Ascending aorta (tissue), 2 donors: ENCODE data around the gene TRIM45. TPM values are rescaled to one million over a fixed set of nuclear protein-coding genes. Genes with fewer than 3 reads are reported as not detected.

Experiments used
- DNase-seq, 2 donors: peaks; one replicate each; pipeline ENCODE4 v3.0.0-alpha.2; 2019; ENCODE audit warnings: low spot score in 2 of 2
- H3K27ac ChIP-seq, 2 donors: fragments of 200-600 bp; sonication (generic); one replicate each; pipeline ENCODE4 v1.5.1; 2016 to 2017; ENCODE audit warnings: mild to moderate bottlenecking in 1 of 2
- H3K27me3 ChIP-seq: fragments of 200-600 bp; sonication (generic); one replicate; pipeline ENCODE4 v1.5.1; 2017
- H3K36me3 ChIP-seq, 2 donors: fragments of 200-600 bp; sonication (generic); one replicate each; pipeline ENCODE4 v1.5.1; 2016
- H3K4me1 ChIP-seq, 2 donors: fragments of 200-600 bp; sonication (generic); one replicate each; pipeline ENCODE4 v1.5.1; 2016 to 2017; ENCODE audit warnings: mild to moderate bottlenecking in 1 of 2
- H3K4me3 ChIP-seq, 2 donors: fragments of 200-600 bp; sonication (generic); one replicate each; pipeline ENCODE4 v1.5.1; 2016 to 2017; ENCODE audit warnings: mild to moderate bottlenecking in 1 of 2
- H3K9me3 ChIP-seq, 2 donors: fragments of 200-600 bp; sonication (generic); one replicate each; pipeline ENCODE4 v1.5.1; 2016
- intact Hi-C: fragments of 100-400 bp; cut with DNase I; formaldehyde crosslinking; loops from one replicate; pipeline ENCODE4 v1.15.1; 2023
- total RNA-seq: library from RNA; depleted of rRNA; stranded (reverse); fragments of >200 nt; gene quantifications from one replicate; pipeline ENCODE4 v1.1.0, GENCODE V29; 2016
- TF ChIP-seq, protein P1 (sequence below), 3 experiments: fragments of 200-600 bp in 2 of 3; fragments of 450-650 bp in 1 of 3; sonication (generic) in 2 of 3; IDR thresholded peaks; one replicate each; pipeline ENCODE4 v1.5.1; 2016 to 2019; ENCODE audit warnings: antibody characterized with exemption in 3 of 3, mild to moderate bottlenecking in 1 of 3, moderate library complexity in 1 of 3

The TRIM45 gene
- total RNA-seq, 1 donor from 2014 or later, result 1.9 TPM

DNA sequence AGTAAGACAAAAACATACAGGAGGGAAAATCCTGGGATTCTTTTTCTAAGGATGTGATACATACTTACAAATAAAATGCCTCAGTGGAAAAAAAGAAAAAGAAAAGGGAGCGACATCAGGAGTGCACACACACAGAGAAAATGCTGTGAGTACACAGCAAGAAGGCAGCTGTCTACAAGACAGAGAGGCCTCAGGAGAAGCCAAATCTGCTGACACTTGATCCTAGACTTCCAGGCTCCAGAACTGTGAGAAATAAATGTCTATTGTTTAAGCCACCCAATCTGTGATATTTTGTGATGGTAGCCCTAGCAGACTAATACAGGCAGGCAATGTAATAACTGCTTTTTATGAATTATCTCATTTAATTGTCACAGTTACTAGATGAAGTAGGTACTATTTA, 17.0 kb upstream of the TRIM45 start:
- no peak overlapping the region for H3K4me3 ChIP-seq
- H3K27ac ChIP-seq, result no peak overlapping the region
- H3K4me1 ChIP-seq, result no peaks in the 10 kb centered on the region
- H3K27me3 ChIP-seq, result no peaks in the 10 kb centered on the region
- no peaks in the 10 kb centered on the region for H3K9me3 ChIP-seq
- TF ChIP-seq, protein P1, sequence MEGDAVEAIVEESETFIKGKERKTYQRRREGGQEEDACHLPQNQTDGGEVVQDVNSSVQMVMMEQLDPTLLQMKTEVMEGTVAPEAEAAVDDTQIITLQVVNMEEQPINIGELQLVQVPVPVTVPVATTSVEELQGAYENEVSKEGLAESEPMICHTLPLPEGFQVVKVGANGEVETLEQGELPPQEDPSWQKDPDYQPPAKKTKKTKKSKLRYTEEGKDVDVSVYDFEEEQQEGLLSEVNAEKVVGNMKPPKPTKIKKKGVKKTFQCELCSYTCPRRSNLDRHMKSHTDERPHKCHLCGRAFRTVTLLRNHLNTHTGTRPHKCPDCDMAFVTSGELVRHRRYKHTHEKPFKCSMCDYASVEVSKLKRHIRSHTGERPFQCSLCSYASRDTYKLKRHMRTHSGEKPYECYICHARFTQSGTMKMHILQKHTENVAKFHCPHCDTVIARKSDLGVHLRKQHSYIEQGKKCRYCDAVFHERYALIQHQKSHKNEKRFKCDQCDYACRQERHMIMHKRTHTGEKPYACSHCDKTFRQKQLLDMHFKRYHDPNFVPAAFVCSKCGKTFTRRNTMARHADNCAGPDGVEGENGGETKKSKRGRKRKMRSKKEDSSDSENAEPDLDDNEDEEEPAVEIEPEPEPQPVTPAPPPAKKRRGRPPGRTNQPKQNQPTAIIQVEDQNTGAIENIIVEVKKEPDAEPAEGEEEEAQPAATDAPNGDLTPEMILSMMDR (IDR thresholded peaks at IDR 0.05), result no peak
- no peaks in the 10 kb centered on the region for H3K36me3 ChIP-seq
- intact Hi-C loops, result no loop called here
- no peak for DNase-seq

DNA sequence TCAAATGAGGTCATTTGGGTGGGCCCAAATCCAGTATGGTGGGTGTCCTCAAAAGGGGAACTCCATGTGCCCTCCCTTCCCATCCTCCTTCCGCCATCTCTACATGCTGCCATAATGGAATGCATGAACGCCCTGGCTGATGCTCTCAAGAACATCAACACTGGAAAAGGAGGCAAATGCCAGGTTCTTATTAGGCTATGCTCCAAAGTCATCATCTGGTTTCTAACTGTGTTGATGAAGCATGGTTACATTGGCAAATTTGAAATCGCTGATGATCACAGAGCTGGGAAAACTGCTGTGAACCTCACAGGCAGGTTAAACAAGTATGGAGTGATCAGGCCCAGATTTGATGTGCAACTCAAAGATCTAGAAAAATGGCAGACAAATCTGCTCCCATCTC, 16.6 kb upstream of the TRIM45 start:
- H3K27ac ChIP-seq, result no peak overlapping the region
- no peak overlapping the region for H3K4me3 ChIP-seq
- TF ChIP-seq, protein P1 (IDR thresholded peaks at IDR 0.05), result no peak
- no peaks in the 10 kb centered on the region for H3K4me1 ChIP-seq
- no peaks in the 10 kb centered on the region for H3K27me3 ChIP-seq
- DNase-seq, result no peak
- intact Hi-C loops, result no loop called here
- H3K36me3 ChIP-seq, result no peaks in the 10 kb centered on the region
- H3K9me3 ChIP-seq, result no peaks in the 10 kb centered on the region

DNA sequence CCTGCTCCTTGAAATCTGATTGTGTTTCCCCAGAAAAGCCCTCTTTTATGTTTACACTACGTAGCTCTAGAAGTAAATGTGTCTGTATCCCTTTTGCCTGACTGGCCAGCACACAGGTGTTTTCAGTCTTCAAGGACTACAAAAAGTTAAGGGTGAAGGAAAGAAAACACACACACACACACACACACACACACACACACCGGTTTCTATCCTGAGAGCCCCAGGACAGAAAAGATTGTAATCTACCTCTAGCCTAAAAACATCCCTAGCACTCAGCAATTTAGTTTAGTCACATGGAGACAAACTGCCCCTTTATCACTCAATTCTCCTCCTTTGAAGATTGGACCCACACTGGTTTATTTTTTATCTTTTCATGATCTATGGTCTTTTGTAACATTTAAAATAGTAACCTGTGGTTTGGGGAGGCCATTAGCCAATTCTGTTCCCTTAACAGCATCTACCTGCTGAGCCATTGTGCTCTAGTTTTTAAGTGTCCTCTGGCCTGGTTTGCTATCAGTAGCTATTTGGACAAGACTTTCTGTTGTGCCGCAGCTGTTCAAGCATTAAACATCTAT, 15.8 kb upstream of the TRIM45 start:
- DNase-seq, result no peak
- H3K9me3 ChIP-seq, result no peaks in the 10 kb centered on the region
- no peak overlapping the region for H3K27ac ChIP-seq
- TF ChIP-seq, protein P1 (IDR thresholded peaks at IDR 0.05), result no peak
- H3K4me1 ChIP-seq, result no peaks in the 10 kb centered on the region
- intact Hi-C loops, result no loop called here
- H3K4me3 ChIP-seq, result no peak overlapping the region
- no peaks in the 10 kb centered on the region for H3K27me3 ChIP-seq
- H3K36me3 ChIP-seq, result no peaks in the 10 kb centered on the region

DNA sequence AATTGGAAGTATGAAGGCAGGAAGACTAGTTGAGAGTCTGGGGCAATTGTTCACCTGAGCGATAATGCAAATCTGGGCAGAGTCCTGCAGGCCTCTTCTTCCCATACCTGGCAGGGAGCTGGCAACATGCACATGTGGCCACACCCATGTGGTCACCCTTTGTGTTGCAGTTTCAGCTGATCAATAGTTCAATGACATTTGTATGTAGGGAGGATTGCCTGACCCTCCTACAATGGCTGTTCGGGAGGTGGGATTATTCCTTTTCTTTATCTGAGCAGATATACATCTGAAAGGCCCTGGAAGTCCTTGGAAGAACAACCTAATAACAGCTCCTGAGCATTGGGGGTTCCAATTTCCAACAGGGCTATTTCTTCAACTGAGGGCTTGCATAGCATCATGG, 15.2 kb upstream of the TRIM45 start:
- Histone ChIP-seq H3K27me3 (no peaks in the 10 kb centered on the region), H3K9me3 (no peaks in the 10 kb centered on the region), H3K4me3 (no peak overlapping the region), H3K27ac (no peak overlapping the region), H3K4me1 (no peaks in the 10 kb centered on the region), H3K36me3 (no peaks in the 10 kb centered on the region)
- intact Hi-C loops, result no loop called here
- TF ChIP-seq, protein P1 (IDR thresholded peaks at IDR 0.05), result no peak
- no peak for DNase-seq

DNA sequence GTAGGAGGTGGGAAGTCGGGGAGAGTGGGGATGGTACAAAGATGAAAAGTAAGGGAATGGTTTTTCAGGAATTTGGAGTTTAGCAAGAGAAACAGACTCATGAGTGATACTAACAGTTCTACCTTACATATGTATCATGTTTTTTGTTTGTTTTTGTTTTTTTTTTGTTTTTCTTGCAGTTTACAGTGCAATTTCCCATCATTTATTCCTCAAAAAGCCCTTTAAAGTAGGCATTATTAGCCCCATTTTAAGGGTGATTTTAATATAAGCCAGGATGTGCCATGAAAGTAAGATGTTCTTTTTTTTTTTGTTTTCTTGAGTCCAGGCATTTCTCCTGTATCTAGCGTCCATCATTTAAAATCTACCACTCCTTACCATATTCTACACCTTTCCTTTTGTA, 13.8 kb upstream of the TRIM45 start:
- H3K27me3 ChIP-seq, result no peaks in the 10 kb centered on the region
- DNase-seq, result no peak
- intact Hi-C loops, result no loop called here
- no peaks in the 10 kb centered on the region for H3K9me3 ChIP-seq
- H3K36me3 ChIP-seq, result no peaks in the 10 kb centered on the region
- TF ChIP-seq, protein P1 (IDR thresholded peaks at IDR 0.05), result no peak
- no peak overlapping the region for H3K27ac ChIP-seq
- no peaks in the 10 kb centered on the region for H3K4me1 ChIP-seq
- no peak overlapping the region for H3K4me3 ChIP-seq

DNA sequence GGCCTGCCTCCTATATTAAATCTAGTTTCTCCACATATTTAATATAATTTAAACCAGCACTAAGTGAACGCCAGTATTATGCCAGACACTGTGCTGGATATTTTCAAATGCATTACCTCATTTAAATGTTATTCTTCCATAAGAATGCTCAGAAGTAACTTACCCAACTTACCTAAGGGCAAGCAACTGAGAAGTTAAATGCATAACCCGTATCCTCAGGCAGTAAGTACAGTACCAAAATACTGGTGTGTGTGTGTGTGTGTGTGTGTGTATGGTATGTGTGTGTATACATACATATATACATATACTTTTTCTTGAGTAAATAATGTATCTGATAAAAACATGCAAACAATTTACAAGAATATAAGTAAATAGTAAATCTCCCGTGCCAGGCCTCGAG, 9.0 kb upstream of the TRIM45 start:
- H3K4me3 ChIP-seq, result no peak overlapping the region
- H3K36me3 ChIP-seq, result no peaks in the 10 kb centered on the region
- no peaks in the 10 kb centered on the region for H3K27me3 ChIP-seq
- intact Hi-C loops, result no loop called here
- H3K27ac ChIP-seq, result no peak overlapping the region
- no peak for DNase-seq
- TF ChIP-seq, protein P1 (IDR thresholded peaks at IDR 0.05), result no peak
- no peaks in the 10 kb centered on the region for H3K9me3 ChIP-seq
- H3K4me1 ChIP-seq, result peaks cover 0 to 4% of the 10 kb centered on the region in 2 donors
